SK-N-SH treated with all-trans-retinoic acid at 6 μM for 48 hours (cell line): ENCODE results near the gene PLA2G4C.

Experiments
- ATAC-seq: fragments of 200-7000 bp; cut with Tn5 transposase; 3 replicates; pipeline ENCODE4 v1.9.1; 2020; ENCODE audit warnings: mild to moderate bottlenecking, moderate library complexity
- ARNTL ChIP-seq: fragments of 450-650 bp; formaldehyde crosslinking; IDR thresholded peaks from 2 replicates; pipeline ENCODE4 v1.5.0; 2020; ENCODE audit warnings: low read depth, mild to moderate bottlenecking, moderate library complexity, borderline replicate concordance
- BACH2 ChIP-seq: fragments of 250-450 bp; sonication (Bioruptor Pico); IDR thresholded peaks from 2 replicates; pipeline ENCODE4 v1.9.0; 2021; ENCODE audit warnings: mild to moderate bottlenecking, borderline replicate concordance
- CSDC2 ChIP-seq: fragments of 250-450 bp; sonication (Bioruptor Pico); IDR thresholded peaks from 2 replicates; pipeline ENCODE4 v1.5.0; 2020; ENCODE audit warnings: mild to moderate bottlenecking, moderate library complexity
- ESRRG ChIP-seq: fragments of 250-450 bp; sonication (Bioruptor Pico); IDR thresholded peaks from 2 replicates; pipeline ENCODE4 v1.6.1; 2021; ENCODE audit warnings: mild to moderate bottlenecking
- GLIS3 ChIP-seq: fragments of 250-450 bp; sonication (Bioruptor Pico); IDR thresholded peaks from 2 replicates; pipeline ENCODE4 v1.5.0; 2020; ENCODE audit warnings: mild to moderate bottlenecking, moderate library complexity
- ISL1 ChIP-seq: fragments of 250-450 bp; sonication (Bioruptor Pico); IDR thresholded peaks from 2 replicates; pipeline ENCODE4 v2.1.2; 2022; ENCODE audit warnings: mild to moderate bottlenecking, moderate library complexity
- OSR1 ChIP-seq: fragments of 250-450 bp; sonication (Bioruptor Pico); IDR thresholded peaks from 2 replicates; pipeline ENCODE4 v1.8.0; 2022; ENCODE audit warnings: moderate library complexity, mild to moderate bottlenecking, inconsistent platforms
- POU6F1 ChIP-seq: fragments of 250-450 bp; sonication (Bioruptor Pico); IDR thresholded peaks from 2 replicates; pipeline ENCODE4 v1.8.0; 2021; ENCODE audit warnings: low read depth, mild to moderate bottlenecking, moderate library complexity, borderline replicate concordance
- PPARA ChIP-seq: fragments of 250-450 bp; sonication (Bioruptor Pico); IDR thresholded peaks from 2 replicates; pipeline ENCODE4 v1.5.0; 2020; ENCODE audit warnings: mild to moderate bottlenecking, borderline replicate concordance
- RARB ChIP-seq: fragments of 250-450 bp; sonication (Bioruptor Pico); IDR thresholded peaks from 2 replicates; pipeline ENCODE4 v1.8.0; 2021; ENCODE audit warnings: mild to moderate bottlenecking, moderate library complexity
- SNAI2 ChIP-seq: fragments of 250-450 bp; sonication (Bioruptor Pico); IDR thresholded peaks from 2 replicates; pipeline ENCODE4 v1.5.0; 2020; ENCODE audit warnings: mild to moderate bottlenecking, moderate library complexity
- TCF4 ChIP-seq: fragments of 250-450 bp; sonication (Bioruptor Pico); IDR thresholded peaks from 2 replicates; pipeline ENCODE4 v1.8.0; 2021; ENCODE audit warnings: mild to moderate bottlenecking, moderate library complexity, borderline replicate concordance
- TOX ChIP-seq: fragments of 250-450 bp; sonication (Bioruptor Pico); IDR thresholded peaks from 2 replicates; pipeline ENCODE4 v1.8.0; 2021; ENCODE audit warnings: mild to moderate bottlenecking, moderate library complexity, borderline replicate concordance
- ZC3H10 ChIP-seq: fragments of 250-450 bp; sonication (Bioruptor Pico); IDR thresholded peaks from 2 replicates; pipeline ENCODE4 v1.5.1; 2021; ENCODE audit warnings: mild to moderate bottlenecking, moderate library complexity
- ZFP3 ChIP-seq: fragments of 250-450 bp; sonication (Bioruptor Pico); IDR thresholded peaks from 2 replicates; pipeline ENCODE4 v1.5.0; 2020; ENCODE audit warnings: mild to moderate bottlenecking, moderate library complexity
- ZFP30 ChIP-seq: fragments of 450-650 bp; formaldehyde crosslinking; IDR thresholded peaks from 2 replicates; pipeline ENCODE4 v1.5.0; 2022; ENCODE audit warnings: mild to moderate bottlenecking, moderate library complexity
- ZNF565 ChIP-seq: fragments of 450-650 bp; formaldehyde crosslinking; conservative IDR thresholded peaks from 2 replicates; pipeline ENCODE4 v1.5.0; 2020; ENCODE audit warnings: low read depth, mild to moderate bottlenecking, moderate library complexity
- ZNF70 ChIP-seq: fragments of 450-650 bp; formaldehyde crosslinking; IDR thresholded peaks from 2 replicates; pipeline ENCODE4 v1.5.0; 2020; ENCODE audit warnings: mild to moderate bottlenecking, moderate library complexity
- ZNF8 ChIP-seq: fragments of 450-650 bp; formaldehyde crosslinking; IDR thresholded peaks from 2 replicates; pipeline ENCODE4 v1.5.0; 2020; ENCODE audit warnings: mild to moderate bottlenecking, moderate library complexity
- TF ChIP-seq, protein P1 (sequence below): fragments of 250-450 bp; sonication (Bioruptor Pico); IDR thresholded peaks from 2 replicates; pipeline ENCODE4 v1.5.0; 2020; ENCODE audit warnings: mild to moderate bottlenecking, moderate library complexity
- TF ChIP-seq, protein P2 (sequence below): fragments of 250-450 bp; sonication (Bioruptor Pico); IDR thresholded peaks from 2 replicates; pipeline ENCODE4 v1.5.1; 2020; ENCODE audit warnings: low read depth, mild to moderate bottlenecking, moderate library complexity

PLA2G4C gene

DNA sequence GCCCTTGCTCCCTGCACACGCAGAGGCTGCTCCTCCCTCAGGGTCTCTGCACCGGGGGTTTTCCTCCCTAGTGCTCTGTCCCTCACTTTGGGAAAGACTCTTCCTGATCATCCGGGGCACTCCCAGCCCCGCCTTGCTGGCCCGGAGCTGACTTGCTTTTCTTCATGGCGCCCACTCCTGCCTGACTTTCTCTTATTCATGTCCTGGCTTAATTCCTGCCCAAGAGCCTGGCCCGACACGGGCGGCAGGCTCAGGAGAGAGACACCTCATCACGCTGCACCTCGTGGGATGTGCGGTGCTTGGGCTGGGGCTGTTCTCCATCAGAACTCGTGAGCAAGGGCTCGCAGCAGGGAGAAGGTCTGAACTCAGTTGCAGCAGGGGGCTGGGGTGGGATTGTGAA is 11.8 kb upstream of the PLA2G4C start:
- TF ChIP-seq SNAI2 (CRISPR knock-in tag) (no peak), TCF4 (CRISPR knock-in tag) (no peak), CSDC2 (no peak), ZC3H10 (CRISPR knock-in tag) (no peak), ESRRG (CRISPR knock-in tag) (no peak), RARB (CRISPR knock-in tag) (no peak), ISL1 (CRISPR knock-in tag) (no peak), ZFP3 (CRISPR knock-in tag) (no peak), ZFP30 (CRISPR knock-in tag) (no peak)
- ATAC-seq: no peak

DNA sequence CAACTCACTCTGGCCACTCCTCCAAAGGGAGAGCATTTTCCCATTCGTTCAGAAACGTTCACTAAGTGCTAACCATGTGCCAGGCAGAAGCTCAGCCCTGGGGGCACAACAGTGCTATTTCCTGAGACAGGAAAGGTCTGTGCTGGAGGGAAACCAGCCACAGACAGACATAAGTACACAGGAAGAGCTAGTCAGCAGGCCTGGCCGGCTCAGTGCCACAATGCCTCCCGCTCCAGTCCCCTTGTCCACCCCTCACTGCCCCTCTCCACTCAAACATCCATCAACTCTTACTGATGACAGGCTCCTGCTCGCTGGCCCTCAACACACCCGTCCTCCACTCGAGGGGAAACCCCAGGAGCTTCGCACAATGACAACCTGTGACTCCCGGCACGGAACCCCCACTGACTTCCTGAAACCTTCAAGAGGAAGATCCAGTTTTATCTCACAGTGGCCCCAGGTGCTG is 11.3 kb upstream of the PLA2G4C start:
- no peak for ATAC-seq
- TF ChIP-seq RARB (CRISPR knock-in tag) (no peak), TCF4 (CRISPR knock-in tag) (no peak), TOX (CRISPR knock-in tag) (no peak)
- TF ChIP-seq, protein P1, sequence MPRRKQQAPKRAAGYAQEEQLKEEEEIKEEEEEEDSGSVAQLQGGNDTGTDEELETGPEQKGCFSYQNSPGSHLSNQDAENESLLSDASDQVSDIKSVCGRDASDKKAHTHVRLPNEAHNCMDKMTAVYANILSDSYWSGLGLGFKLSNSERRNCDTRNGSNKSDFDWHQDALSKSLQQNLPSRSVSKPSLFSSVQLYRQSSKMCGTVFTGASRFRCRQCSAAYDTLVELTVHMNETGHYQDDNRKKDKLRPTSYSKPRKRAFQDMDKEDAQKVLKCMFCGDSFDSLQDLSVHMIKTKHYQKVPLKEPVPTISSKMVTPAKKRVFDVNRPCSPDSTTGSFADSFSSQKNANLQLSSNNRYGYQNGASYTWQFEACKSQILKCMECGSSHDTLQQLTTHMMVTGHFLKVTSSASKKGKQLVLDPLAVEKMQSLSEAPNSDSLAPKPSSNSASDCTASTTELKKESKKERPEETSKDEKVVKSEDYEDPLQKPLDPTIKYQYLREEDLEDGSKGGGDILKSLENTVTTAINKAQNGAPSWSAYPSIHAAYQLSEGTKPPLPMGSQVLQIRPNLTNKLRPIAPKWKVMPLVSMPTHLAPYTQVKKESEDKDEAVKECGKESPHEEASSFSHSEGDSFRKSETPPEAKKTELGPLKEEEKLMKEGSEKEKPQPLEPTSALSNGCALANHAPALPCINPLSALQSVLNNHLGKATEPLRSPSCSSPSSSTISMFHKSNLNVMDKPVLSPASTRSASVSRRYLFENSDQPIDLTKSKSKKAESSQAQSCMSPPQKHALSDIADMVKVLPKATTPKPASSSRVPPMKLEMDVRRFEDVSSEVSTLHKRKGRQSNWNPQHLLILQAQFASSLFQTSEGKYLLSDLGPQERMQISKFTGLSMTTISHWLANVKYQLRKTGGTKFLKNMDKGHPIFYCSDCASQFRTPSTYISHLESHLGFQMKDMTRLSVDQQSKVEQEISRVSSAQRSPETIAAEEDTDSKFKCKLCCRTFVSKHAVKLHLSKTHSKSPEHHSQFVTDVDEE (CRISPR knock-in tag): no peak

DNA sequence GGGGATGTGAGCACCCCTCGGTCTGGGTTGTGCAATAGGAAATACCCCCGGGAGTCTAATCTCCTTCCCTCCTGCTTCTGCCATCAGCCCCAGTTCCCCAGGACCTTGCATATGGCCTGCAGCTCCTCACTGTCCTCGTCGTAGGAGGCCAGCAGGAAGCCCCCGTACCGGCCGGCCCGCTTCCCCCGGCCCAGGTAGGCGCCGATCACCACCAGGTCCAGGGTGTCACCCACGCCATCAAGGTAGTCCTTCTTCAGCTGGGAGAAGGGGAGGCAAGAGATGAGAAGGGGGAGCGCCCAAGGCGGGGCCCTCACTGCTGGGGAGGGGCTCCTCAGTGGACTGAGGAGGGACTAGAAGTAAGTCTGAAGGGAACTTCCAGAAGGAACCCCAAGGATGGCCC is 10.4 kb upstream of the PLA2G4C start:
- TF ChIP-seq ZNF8 (CRISPR knock-in tag) (no peak), ARNTL (CRISPR knock-in tag) (no peak), ISL1 (CRISPR knock-in tag) (no peak), BACH2 (no peak), ZFP3 (CRISPR knock-in tag) (no peak), ZC3H10 (CRISPR knock-in tag) (no peak), TCF4 (CRISPR knock-in tag) (no peak), RARB (CRISPR knock-in tag) (no peak), SNAI2 (CRISPR knock-in tag) (no peak), TOX (CRISPR knock-in tag) (no peak)
- no peak for ATAC-seq

GRCh38 chr19:48120505-48120904 is 9.9 kb upstream of the PLA2G4C start:
- ATAC-seq: no peak
- TF ChIP-seq BACH2 (no peak), ZFP3 (CRISPR knock-in tag) (no peak), TCF4 (CRISPR knock-in tag) (no peak), SNAI2 (CRISPR knock-in tag) (no peak), GLIS3 (CRISPR knock-in tag) (no peak), ZNF70 (no peak), OSR1 (CRISPR knock-in tag) (no peak), RARB (CRISPR knock-in tag) (no peak), ZNF8 (CRISPR knock-in tag) (no peak), ZNF565 (CRISPR knock-in tag) (no peak), ZC3H10 (CRISPR knock-in tag) (no peak), ESRRG (CRISPR knock-in tag) (no peak)
- TF ChIP-seq, protein P2, sequence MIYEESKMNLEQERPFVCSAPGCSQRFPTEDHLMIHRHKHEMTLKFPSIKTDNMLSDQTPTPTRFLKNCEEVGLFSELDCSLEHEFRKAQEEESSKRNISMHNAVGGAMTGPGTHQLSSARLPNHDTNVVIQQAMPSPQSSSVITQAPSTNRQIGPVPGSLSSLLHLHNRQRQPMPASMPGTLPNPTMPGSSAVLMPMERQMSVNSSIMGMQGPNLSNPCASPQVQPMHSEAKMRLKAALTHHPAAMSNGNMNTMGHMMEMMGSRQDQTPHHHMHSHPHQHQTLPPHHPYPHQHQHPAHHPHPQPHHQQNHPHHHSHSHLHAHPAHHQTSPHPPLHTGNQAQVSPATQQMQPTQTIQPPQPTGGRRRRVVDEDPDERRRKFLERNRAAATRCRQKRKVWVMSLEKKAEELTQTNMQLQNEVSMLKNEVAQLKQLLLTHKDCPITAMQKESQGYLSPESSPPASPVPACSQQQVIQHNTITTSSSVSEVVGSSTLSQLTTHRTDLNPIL (CRISPR knock-in tag): no peak
- TF ChIP-seq, all 23 proteins: peak for 0

- ATAC-seq: no peak
- TF ChIP-seq RARB (CRISPR knock-in tag) (no peak), ISL1 (CRISPR knock-in tag) (no peak), SNAI2 (CRISPR knock-in tag) (no peak), TCF4 (CRISPR knock-in tag) (no peak), ZFP30 (CRISPR knock-in tag) (no peak), TOX (CRISPR knock-in tag) (no peak), BACH2 (no peak), ZNF565 (CRISPR knock-in tag) (no peak), POU6F1 (CRISPR knock-in tag) (no peak), ZNF70 (no peak), CSDC2 (no peak), PPARA (no peak), GLIS3 (CRISPR knock-in tag) (no peak)
- TF ChIP-seq, protein P1 (CRISPR knock-in tag): no peak
- TF ChIP-seq, protein P2 (CRISPR knock-in tag): no peak
Measured at GRCh38 chr19:48118131-48118517, 7.5 kb upstream of the PLA2G4C start.
